IgD-negative memory B cell (primary cell): ENCODE data around the gene CD163L1. TPM values are rescaled to one million over a fixed set of nuclear protein-coding genes. Genes with fewer than 3 reads are reported as not detected.

Source experiments
- H3K27ac Mint-ChIP-seq, 3 donors: one replicate each; pipeline ENCODE4 v1.8.0; 2020 to 2022; ENCODE audit warnings: mild to moderate bottlenecking in 3 of 3, mixed read lengths in 3 of 3, moderate library complexity in 1 of 3
- H3K27me3 Mint-ChIP-seq: one replicate; pipeline ENCODE4 v1.8.0; 2021; ENCODE audit warnings: mixed read lengths
- H3K36me3 Mint-ChIP-seq: one replicate; pipeline ENCODE4 v1.8.0; 2020; ENCODE audit warnings: mild to moderate bottlenecking, mixed read lengths
- H3K4me1 Mint-ChIP-seq, 3 donors: one replicate each; pipeline ENCODE4 v1.8.0; 2020 to 2022; ENCODE audit warnings: mixed read lengths in 3 of 3, mild to moderate bottlenecking in 1 of 3
- H3K4me3 Mint-ChIP-seq, 4 donors: one replicate each; pipeline ENCODE4 v1.8.0; 2020 to 2022; ENCODE audit warnings: mild to moderate bottlenecking in 4 of 4, mixed read lengths in 4 of 4, moderate library complexity in 3 of 4
- H3K9me3 Mint-ChIP-seq, 3 donors: one replicate each; pipeline ENCODE4 v1.8.0; 2020 to 2021; ENCODE audit warnings: mixed read lengths in 3 of 3, mild to moderate bottlenecking in 1 of 3
- polyA plus RNA-seq: library from polyadenylated mRNA; unstranded; fragments of 300-500 nt; fragmentation: Illumina TruSeq; gene quantifications from one replicate; pipeline ENCODE4 v1.2.3, GENCODE V29; 2021

Gene CD163L1
- polyA plus RNA-seq, 1 donor from 2014 or later = not detected

DNA sequence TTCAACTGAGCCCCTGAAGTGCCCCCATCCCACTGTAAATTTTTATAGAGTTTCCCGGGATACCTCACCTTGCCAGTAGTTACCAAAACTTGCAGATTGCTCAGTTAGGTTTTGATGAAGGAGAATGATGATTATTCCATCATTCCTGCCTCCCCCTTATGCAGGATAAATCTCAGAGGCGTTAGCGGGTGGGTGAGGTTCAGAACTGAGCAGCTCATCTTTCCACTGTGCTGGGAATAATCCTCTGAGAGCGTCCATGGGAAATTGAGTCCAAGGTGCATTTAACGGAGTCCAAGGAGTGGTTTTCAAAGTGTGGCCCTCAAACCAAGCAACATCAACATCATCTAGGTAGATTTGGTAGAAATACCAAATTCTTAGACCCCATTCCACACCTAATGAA is 121.4 kb downstream of the CD163L1 start:
- no peaks in the 10 kb centered on the region for H3K4me1 Mint-ChIP-seq
- H3K27me3 Mint-ChIP-seq = peaks cover 10% of the 10 kb centered on the region
- no peak overlapping the region for H3K27ac Mint-ChIP-seq
- no peaks in the 10 kb centered on the region for H3K9me3 Mint-ChIP-seq
- peaks cover 3% of the 10 kb centered on the region for H3K36me3 Mint-ChIP-seq
- H3K4me3 Mint-ChIP-seq = no peak overlapping the region

DNA sequence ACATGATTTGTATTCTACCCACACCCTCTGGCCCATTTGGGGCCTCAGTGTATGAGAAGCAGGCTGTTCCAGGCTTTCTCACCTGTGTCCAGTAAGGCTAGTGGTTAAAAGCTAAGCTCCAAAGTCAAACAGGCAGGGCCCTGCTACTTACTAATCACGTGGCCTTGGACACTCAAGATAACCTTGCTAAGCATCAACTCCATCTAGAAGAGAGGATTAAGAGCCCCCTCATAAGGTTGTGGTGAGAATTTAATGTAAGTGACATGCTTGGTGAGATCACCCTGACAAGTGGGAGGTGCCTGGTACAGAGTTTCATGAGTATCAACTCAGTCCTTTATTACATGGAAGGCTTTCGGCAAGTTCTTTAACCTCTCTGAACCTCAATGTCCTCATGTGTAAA is 122.3 kb downstream of the CD163L1 start:
- H3K27me3 Mint-ChIP-seq = peaks cover 7% of the 10 kb centered on the region
- H3K27ac Mint-ChIP-seq = no peak overlapping the region
- no peak overlapping the region for H3K4me3 Mint-ChIP-seq
- no peaks in the 10 kb centered on the region for H3K9me3 Mint-ChIP-seq
- no peaks in the 10 kb centered on the region for H3K4me1 Mint-ChIP-seq
- peaks cover 3% of the 10 kb centered on the region for H3K36me3 Mint-ChIP-seq

DNA sequence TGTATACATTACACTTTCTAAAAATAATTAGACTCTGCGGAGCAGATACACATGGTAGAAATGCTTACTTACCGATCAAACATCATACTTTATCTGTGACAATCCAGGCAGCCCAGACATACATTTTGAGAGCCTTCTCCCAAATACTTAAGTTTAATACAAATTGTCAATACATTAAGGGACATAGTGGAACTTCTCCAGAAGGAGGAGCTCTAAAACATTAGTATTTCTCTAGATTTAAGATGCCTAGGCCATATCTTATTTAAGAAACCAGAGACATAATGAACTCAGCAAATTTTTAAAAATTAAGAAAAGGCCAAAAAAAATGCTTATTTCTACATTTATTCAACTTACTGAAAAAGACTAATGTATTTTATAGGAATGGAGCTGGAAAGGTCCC is 124.0 kb downstream of the CD163L1 start:
- Mint-ChIP-seq H3K36me3 (peaks cover 3% of the 10 kb centered on the region), H3K4me1 (no peaks in the 10 kb centered on the region), H3K27ac (no peak overlapping the region), H3K27me3 (peaks cover 7% of the 10 kb centered on the region), H3K9me3 (no peaks in the 10 kb centered on the region), H3K4me3 (no peak overlapping the region)

DNA sequence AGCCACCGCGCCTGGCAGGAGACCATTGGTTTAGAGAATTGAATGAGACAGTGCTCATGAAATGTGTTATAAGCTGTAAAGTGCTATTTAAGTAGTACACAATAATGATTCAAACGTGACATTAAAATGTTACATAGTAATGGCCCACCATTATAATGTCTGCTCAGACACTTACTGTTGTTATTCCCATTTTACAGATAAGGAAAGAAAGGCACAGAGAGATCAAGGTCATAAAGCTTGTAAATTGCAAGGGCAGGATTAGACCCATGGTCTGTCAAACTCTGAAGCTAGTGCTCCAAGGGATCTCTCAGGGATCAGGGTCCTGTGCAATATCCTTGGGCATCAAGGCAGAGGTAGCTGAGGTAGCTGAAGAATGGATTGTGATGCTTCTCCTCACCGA is 133.9 kb downstream of the CD163L1 start:
- no peak overlapping the region for H3K27ac Mint-ChIP-seq
- H3K36me3 Mint-ChIP-seq = no peaks in the 10 kb centered on the region
- H3K4me3 Mint-ChIP-seq = no peak overlapping the region
- no peaks in the 10 kb centered on the region for H3K4me1 Mint-ChIP-seq
- peaks cover 4% of the 10 kb centered on the region for H3K27me3 Mint-ChIP-seq
- H3K9me3 Mint-ChIP-seq = peaks cover 0 to 2% (median 0%) of the 10 kb centered on the region in 3 donors

Other genes with a start within 250 kb of the CD163L1 start
- not detected for gene ACSM4, start 140.1 kb downstream of the CD163L1 start, polyA plus RNA-seq
- 0.24 TPM for gene CD163, start 59.6 kb upstream of the CD163L1 start, polyA plus RNA-seq
- not detected for gene APOBEC1, start 221.8 kb upstream of the CD163L1 start, polyA plus RNA-seq